DOHH2 (cell line): ENCODE data around the gene CPEB3.

Experiments used
- EZH2phosphoT487 ChIP-seq: fragments of 200-600 bp; sonication (generic); IDR thresholded peaks from 2 replicates; pipeline ENCODE4 v1.6.1; 2017; ENCODE audit warnings: borderline replicate concordance, mild to moderate bottlenecking, antibody characterized with exemption, low read length, moderate library complexity, mixed read lengths
- TF ChIP-seq, protein P1 (sequence below): fragments of 200-600 bp; sonication (generic); IDR thresholded peaks from one replicate; pipeline ENCODE4 v1.5.1; 2014; ENCODE audit warnings: antibody characterized with exemption, mild to moderate bottlenecking, low read depth, low read length; ENCODE audit not compliant: poor library complexity, severe bottlenecking

DNA sequence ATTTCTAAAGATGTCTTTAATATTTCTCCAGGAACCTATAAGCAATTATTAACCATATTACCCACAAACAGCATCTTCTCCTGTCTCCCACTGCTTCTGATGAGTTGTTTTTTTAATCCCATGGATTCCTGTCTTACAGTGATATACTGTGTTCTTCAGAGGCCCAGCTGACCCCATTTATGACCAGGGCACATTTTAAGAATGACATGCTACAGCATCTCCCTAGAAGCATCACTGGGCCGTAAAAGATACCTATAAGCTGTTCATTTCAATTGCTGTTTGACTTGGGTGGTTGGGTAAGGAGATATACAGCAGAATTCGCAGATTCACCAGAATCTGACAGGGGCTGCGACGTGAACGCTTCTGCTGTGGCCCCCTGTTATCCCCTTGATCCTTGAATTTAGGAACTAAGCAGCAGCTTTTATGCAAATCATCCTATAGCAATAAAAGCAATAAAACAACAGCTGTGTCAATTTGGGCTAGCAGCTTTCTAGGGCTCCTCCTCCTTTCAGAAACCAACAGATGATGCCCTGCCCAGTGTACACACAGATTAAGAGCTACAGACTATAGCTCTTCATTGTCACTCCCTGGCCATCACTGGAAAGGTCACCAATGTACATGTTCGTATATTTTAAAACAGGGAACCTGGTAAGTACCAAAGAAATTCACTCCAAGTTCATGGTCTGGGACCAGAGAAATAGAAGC is 86.8 kb downstream of the CPEB3 start:
- TF ChIP-seq, protein P1, sequence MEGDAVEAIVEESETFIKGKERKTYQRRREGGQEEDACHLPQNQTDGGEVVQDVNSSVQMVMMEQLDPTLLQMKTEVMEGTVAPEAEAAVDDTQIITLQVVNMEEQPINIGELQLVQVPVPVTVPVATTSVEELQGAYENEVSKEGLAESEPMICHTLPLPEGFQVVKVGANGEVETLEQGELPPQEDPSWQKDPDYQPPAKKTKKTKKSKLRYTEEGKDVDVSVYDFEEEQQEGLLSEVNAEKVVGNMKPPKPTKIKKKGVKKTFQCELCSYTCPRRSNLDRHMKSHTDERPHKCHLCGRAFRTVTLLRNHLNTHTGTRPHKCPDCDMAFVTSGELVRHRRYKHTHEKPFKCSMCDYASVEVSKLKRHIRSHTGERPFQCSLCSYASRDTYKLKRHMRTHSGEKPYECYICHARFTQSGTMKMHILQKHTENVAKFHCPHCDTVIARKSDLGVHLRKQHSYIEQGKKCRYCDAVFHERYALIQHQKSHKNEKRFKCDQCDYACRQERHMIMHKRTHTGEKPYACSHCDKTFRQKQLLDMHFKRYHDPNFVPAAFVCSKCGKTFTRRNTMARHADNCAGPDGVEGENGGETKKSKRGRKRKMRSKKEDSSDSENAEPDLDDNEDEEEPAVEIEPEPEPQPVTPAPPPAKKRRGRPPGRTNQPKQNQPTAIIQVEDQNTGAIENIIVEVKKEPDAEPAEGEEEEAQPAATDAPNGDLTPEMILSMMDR, result no peak
- TF ChIP-seq EZH2phosphoT487, result no peak
